ENCODE results near the gene SP1. TPM values are rescaled to one million over a fixed set of nuclear protein-coding genes. Genes with fewer than 3 reads are reported as not detected.

The SP1 gene
- total RNA-seq, 2 donors from 2014 or later, result 60.1 to 84.5 TPM

GRCh38 chr12:53333845-53334244, 46.1 kb upstream of the SP1 start:
- Histone ChIP-seq H3K36me3 (no peaks in the 10 kb centered on the region), H3K4me3 (no peak overlapping the region), H3K27ac (no peak overlapping the region), H3K27me3 (replicated peaks; ENCODE audit: insufficient read depth) (peaks cover 7% of the 10 kb centered on the region), H3K4me1 (replicated peaks) (no peaks in the 10 kb centered on the region), H3K9me3 (no peaks in the 10 kb centered on the region)
- TF ChIP-seq CTCF (IDR thresholded peaks at IDR 0.05) (no peak), POLR2A (IDR thresholded peaks at IDR 0.05) (no peak)
- WGBS, result 78% methylated on average over 7 of the region's 7 CpGs
- DNase-seq (ENCODE audit: low spot score), result no peak
- intact Hi-C loops (cut with DNase I), result no loop called here

- H3K27ac ChIP-seq, result no peak overlapping the region
- H3K4me3 ChIP-seq, result no peak overlapping the region
- no peak for TF ChIP-seq POLR2AphosphoS5 (IDR thresholded peaks at IDR 0.05)
- no peak for TF ChIP-seq CTCF (IDR thresholded peaks at IDR 0.05)
- no peak for TF ChIP-seq POLR2A (IDR thresholded peaks at IDR 0.05)
- intact Hi-C loops (cut with DNase I), result no loop called here
- H3K27me3 ChIP-seq (replicated peaks; ENCODE audit: insufficient read depth), result peaks cover 10% of the 10 kb centered on the region
- whole genome bisulfite sequencing, result 85% methylated on average over 8 of the region's 8 CpGs
- no peaks in the 10 kb centered on the region for H3K9me3 ChIP-seq
- H3K4me1 ChIP-seq (replicated peaks), result no peaks in the 10 kb centered on the region
- DNase-seq (ENCODE audit: low spot score), result no peak
- H3K36me3 ChIP-seq, result no peaks in the 10 kb centered on the region
These were observed 45.2 kb upstream of the SP1 start for GRCh38 chr12:53334822-53335221.

DNA sequence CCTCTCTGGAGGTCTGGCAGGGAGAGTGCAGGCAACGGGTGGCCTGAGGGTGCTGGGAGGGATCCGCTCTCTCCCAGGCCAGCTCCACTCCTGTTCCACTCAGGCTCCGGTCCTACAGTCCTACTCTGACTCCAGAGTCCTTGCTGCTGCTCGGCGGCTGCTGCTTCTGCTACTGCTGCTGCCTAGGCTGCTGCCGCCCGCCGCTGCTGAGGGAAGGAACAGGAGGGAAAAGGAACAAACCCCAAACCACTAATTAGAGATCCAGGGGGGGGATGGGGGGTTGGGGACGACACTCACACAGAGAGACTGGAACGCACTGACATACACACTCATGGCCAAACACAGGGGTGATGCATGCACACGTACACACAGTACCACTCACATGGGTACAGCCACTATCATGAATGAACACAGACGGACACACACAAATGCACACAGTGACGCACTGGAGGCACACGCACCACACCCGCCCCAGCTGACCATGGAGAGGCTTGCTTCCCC, 43.7 kb upstream of the SP1 start, which contains the start of gene SP7:
TSS of gene SP7 (minus strand) at position 174 of the 501 bp plus-strand sequence. CDS start 708 bp downstream, outside the sequence.
- Histone ChIP-seq H3K27ac (no peak within 1 kb of the TSS), H3K9me3 (no peaks in the 10 kb centered on the region), H3K4me3 (no peak within 1 kb of the TSS), H3K27me3 (replicated peaks; ENCODE audit: insufficient read depth) (peaks cover 10% of the 10 kb centered on the region), H3K36me3 (no peaks in the 10 kb centered on the region), H3K4me1 (replicated peaks) (no peaks in the 10 kb centered on the region)
- intact Hi-C loops (cut with DNase I), result no loop called here
- WGBS, result 54% methylated on average over 14 of the region's 15 CpGs
- DNase-seq (ENCODE audit: low spot score), result no peak
- no peak for TF ChIP-seq CTCF (IDR thresholded peaks at IDR 0.05)
- TF ChIP-seq POLR2A (IDR thresholded peaks at IDR 0.05), result no peak
- TF ChIP-seq POLR2AphosphoS5 (IDR thresholded peaks at IDR 0.05), result no peak

DNA sequence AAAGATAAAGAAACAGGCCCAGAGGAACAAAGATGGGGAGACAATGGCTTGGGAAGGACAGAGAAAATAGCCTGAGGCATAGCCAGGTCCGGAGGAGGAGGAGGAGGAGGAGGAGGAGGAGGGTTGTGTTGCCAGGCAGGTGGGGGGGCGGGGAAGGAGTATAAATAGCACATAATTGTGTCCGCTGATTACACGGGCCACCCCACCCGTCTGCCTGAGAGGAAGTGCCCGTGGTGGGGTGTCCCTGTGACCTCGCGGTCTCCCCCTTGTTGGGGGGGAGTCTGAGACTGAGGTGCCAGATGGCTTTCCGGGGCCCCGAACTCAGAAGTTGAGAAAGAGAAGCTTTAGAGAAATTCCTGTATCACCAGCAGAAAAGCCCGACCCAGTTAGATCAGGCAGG, 42.0 kb upstream of the SP1 start:
- H3K27me3 ChIP-seq (replicated peaks; ENCODE audit: insufficient read depth), result peaks cover 10% of the 10 kb centered on the region
- 23% methylated on average over 11 of the region's 11 CpGs for WGBS
- TF ChIP-seq CTCF (IDR thresholded peaks at IDR 0.05) (no peak), POLR2AphosphoS5 (IDR thresholded peaks at IDR 0.05) (no peak), POLR2A (IDR thresholded peaks at IDR 0.05) (no peak)

DNA sequence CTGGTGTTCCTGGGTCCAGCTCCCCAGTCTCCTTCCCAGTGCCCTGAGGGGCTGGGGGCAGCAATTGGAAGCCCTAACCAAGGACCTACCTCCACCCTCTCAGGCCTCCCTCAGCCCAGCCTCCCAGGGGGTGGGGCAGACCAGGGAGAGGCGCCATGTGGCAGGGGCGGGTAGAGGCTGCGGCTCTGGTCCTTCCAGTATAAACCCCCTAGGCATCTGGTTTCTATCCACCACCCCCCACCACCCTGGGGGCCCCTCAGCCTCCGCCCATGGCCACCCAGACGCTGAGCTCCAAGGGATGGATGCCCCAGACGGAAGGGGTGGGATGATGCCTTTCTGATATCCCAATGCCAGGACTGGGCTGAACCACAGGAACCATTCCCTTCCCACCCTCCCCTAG, 41.1 kb upstream of the SP1 start:
- intact Hi-C loops (cut with DNase I), result no loop called here
- Histone ChIP-seq H3K36me3 (no peaks in the 10 kb centered on the region), H3K4me1 (replicated peaks) (no peaks in the 10 kb centered on the region), H3K27me3 (replicated peaks; ENCODE audit: insufficient read depth) (peaks cover 10% of the 10 kb centered on the region), H3K4me3 (no peak overlapping the region), H3K9me3 (no peaks in the 10 kb centered on the region), H3K27ac (no peak overlapping the region)
- no peak for DNase-seq (ENCODE audit: low spot score)
- no peak for TF ChIP-seq POLR2AphosphoS5 (IDR thresholded peaks at IDR 0.05)
- no peak for TF ChIP-seq CTCF (IDR thresholded peaks at IDR 0.05)
- TF ChIP-seq POLR2A (IDR thresholded peaks at IDR 0.05), result no peak
- WGBS, result 27% methylated on average over 6 of the region's 6 CpGs

More for the DNA sequence above, 42.0 kb upstream of the SP1 start:
- Histone ChIP-seq H3K9me3 (no peaks in the 10 kb centered on the region), H3K27ac (no peak overlapping the region), H3K4me1 (replicated peaks) (no peaks in the 10 kb centered on the region), H3K4me3 (no peak overlapping the region), H3K36me3 (no peaks in the 10 kb centered on the region)
- intact Hi-C loops (cut with DNase I), result no loop called here
- DNase-seq (ENCODE audit: low spot score), result no peak

Measured in prostate gland (tissue), 2 donors.